Smooth muscle cell (in vitro differentiated cells): ENCODE measurements around the gene C17orf50. TPM values are rescaled to one million over a fixed set of nuclear protein-coding genes. Genes with fewer than 3 reads are reported as not detected.

Source experiments
- DNase-seq: peaks from one replicate; lab custom pipeline; 2025; ENCODE audit not compliant: unreplicated experiment; lab: John Stamatoyannopoulos, UW
- H2AFZ ChIP-seq: fragments of 200-600 bp; sonication (generic); 2 replicates; pipeline ENCODE4 v1.6.0; 2016; ENCODE audit warnings: antibody characterized with exemption, low read depth, mild to moderate bottlenecking
- H3F3A ChIP-seq: fragments of 200-600 bp; sonication (generic); 2 replicates; pipeline ENCODE4 v1.6.0; 2017; ENCODE audit warnings: antibody characterized with exemption, low read depth
- H3K27ac ChIP-seq: fragments of 200-600 bp; sonication (generic); 2 replicates; pipeline ENCODE4 v1.5.1; 2016; ENCODE audit warnings: low read depth, mild to moderate bottlenecking
- H3K27me3 ChIP-seq: fragments of 200-600 bp; sonication (generic); 2 replicates; pipeline ENCODE4 v1.6.1; 2016; ENCODE audit warnings: low read depth, mild to moderate bottlenecking
- H3K36me3 ChIP-seq: fragments of 200-600 bp; sonication (generic); 2 replicates; pipeline ENCODE4 v1.5.1; 2016; ENCODE audit warnings: low read depth
- H3K4me1 ChIP-seq: fragments of 200-600 bp; sonication (generic); 2 replicates; pipeline ENCODE4 v1.5.1; 2016; ENCODE audit warnings: low read depth
- H3K4me2 ChIP-seq: fragments of 200-600 bp; sonication (generic); 2 replicates; pipeline ENCODE4 v1.6.0; 2016; ENCODE audit warnings: mild to moderate bottlenecking
- H3K4me3 ChIP-seq: fragments of 200-600 bp; sonication (generic); 2 replicates; pipeline ENCODE4 v1.5.1; 2016; ENCODE audit warnings: mild to moderate bottlenecking
- H3K79me2 ChIP-seq: fragments of 200-600 bp; sonication (generic); 2 replicates; pipeline ENCODE4 v1.6.0; 2016; ENCODE audit warnings: low read depth, mild to moderate bottlenecking
- H3K9ac ChIP-seq: fragments of 200-600 bp; sonication (generic); 2 replicates; pipeline ENCODE4 v1.6.0; 2016; ENCODE audit warnings: low read depth
- H3K9me3 ChIP-seq: fragments of 200-600 bp; sonication (generic); replicated peaks from 2 replicates; pipeline ENCODE4 v1.5.1; 2016; ENCODE audit warnings: low read depth
- H4K20me1 ChIP-seq: fragments of 200-600 bp; sonication (generic); 2 replicates; pipeline ENCODE4 v1.6.0; 2016; ENCODE audit warnings: low read depth
- CTCF ChIP-seq: fragments of 200-600 bp; sonication (generic); IDR thresholded peaks from 2 replicates; pipeline ENCODE4 v1.5.1; 2017; ENCODE audit warnings: borderline replicate concordance, mild to moderate bottlenecking, antibody characterized with exemption; ENCODE audit not compliant: insufficient read depth, poor library complexity, severe bottlenecking
- WGBS: methylation state at CpG from one replicate; pipeline ENCODE4 v1.1.7; 2016; ENCODE audit warnings: low lambda C conversion rate; 5-methylcytosine and 5-hydroxymethylcytosine counted together
- polyA plus RNA-seq: library from polyadenylated mRNA; unstranded; fragments of >200 nt; fragmentation: Nextera tagmentation; extraction: Ambion mirVana; gene quantifications from 2 replicates; pipeline ENCODE4 v1.2.1, GENCODE V29; 2016
- total RNA-seq: library from RNA; depleted of rRNA; stranded (reverse); fragments of >200 nt; gene quantifications from 2 replicates; pipeline ENCODE4 v1.2.3, GENCODE V29; 2014

Gene C17orf50
- total and polyA plus RNA-seq, 2 experiments from 2014 or later = 0.33 TPM; not detected in 1

GRCh38 chr17:35752471-35752870, 8.2 kb upstream of the C17orf50 start:
- H3K9ac ChIP-seq = no peak overlapping the region
- H3K36me3 ChIP-seq = no peaks in the 10 kb centered on the region
- H3K4me1 ChIP-seq = no peaks in the 10 kb centered on the region
- no peak for DNase-seq
- no peak overlapping the region for H2AFZ ChIP-seq
- H3F3A ChIP-seq = no peaks in the 10 kb centered on the region
- H3K9me3 ChIP-seq = no peaks in the 10 kb centered on the region
- no peak overlapping the region for H3K4me2 ChIP-seq
- peaks cover 16% of the 10 kb centered on the region for H3K27me3 ChIP-seq
- H3K79me2 ChIP-seq = no peaks in the 10 kb centered on the region
- H3K27ac ChIP-seq = no peak overlapping the region
- WGBS = 92% methylated on average over 16 of the region's 16 CpGs
- no peak overlapping the region for H3K4me3 ChIP-seq
- H4K20me1 ChIP-seq = no peaks in the 10 kb centered on the region
- no peak for TF ChIP-seq CTCF

GRCh38 chr17:35752945-35753764, 7.5 kb upstream of the C17orf50 start, which contains the start of gene GAS2L2:
Gene GAS2L2 (minus strand): TSS chr17:35753239. CDS start chr17:35752850, 389 bp downstream.
- H3K4me3 ChIP-seq = no peak within 1 kb of the TSS
- peaks cover 16% of the 10 kb centered on the region for H3K27me3 ChIP-seq
- no peak within 1 kb of the TSS for H3K27ac ChIP-seq
- H3K79me2 ChIP-seq = no peaks in the 10 kb centered on the region
- no peak for DNase-seq
- H4K20me1 ChIP-seq = no peaks in the 10 kb centered on the region
- 75% methylated on average over 9 of the region's 9 CpGs for WGBS
- H3K9ac ChIP-seq = no peak within 1 kb of the TSS
- no peak for TF ChIP-seq CTCF
- no peaks in the 10 kb centered on the region for H3K36me3 ChIP-seq
- H3F3A ChIP-seq = no peaks in the 10 kb centered on the region
- H3K4me2 ChIP-seq = no peak within 1 kb of the TSS
- H2AFZ ChIP-seq = no peak within 1 kb of the TSS
- no peaks in the 10 kb centered on the region for H3K4me1 ChIP-seq
- H3K9me3 ChIP-seq = no peaks in the 10 kb centered on the region

GRCh38 chr17:35757243-35757642, 3.4 kb upstream of the C17orf50 start:
- Histone ChIP-seq H3K36me3 (no peaks in the 10 kb centered on the region), H3K27ac (no peak overlapping the region), H3K4me2 (no peak overlapping the region), H3K4me3 (no peak overlapping the region), H4K20me1 (no peaks in the 10 kb centered on the region), H3K9me3 (no peaks in the 10 kb centered on the region), H2AFZ (no peak overlapping the region), H3K79me2 (no peaks in the 10 kb centered on the region), H3K4me1 (no peaks in the 10 kb centered on the region), H3F3A (no peaks in the 10 kb centered on the region), H3K27me3 (no peaks in the 10 kb centered on the region), H3K9ac (no peak overlapping the region)
- TF ChIP-seq CTCF = no peak
- no peak for DNase-seq

- TF ChIP-seq CTCF = no peak
- H3K79me2 ChIP-seq = no peaks in the 10 kb centered on the region
- no peak overlapping the region for H3K27ac ChIP-seq
- peaks cover 5% of the 10 kb centered on the region for H3K4me1 ChIP-seq
- H3K4me2 ChIP-seq = no peak overlapping the region
- H3F3A ChIP-seq = peaks cover 8% of the 10 kb centered on the region
- WGBS = 88% methylated on average over 5 of the region's 5 CpGs
- H4K20me1 ChIP-seq = no peaks in the 10 kb centered on the region
- H3K9me3 ChIP-seq = no peaks in the 10 kb centered on the region
- H3K4me3 ChIP-seq = no peak overlapping the region
- H3K9ac ChIP-seq = no peak overlapping the region
- no peaks in the 10 kb centered on the region for H3K36me3 ChIP-seq
- no peaks in the 10 kb centered on the region for H3K27me3 ChIP-seq
- H2AFZ ChIP-seq = no peak overlapping the region
- DNase-seq = no peak
Observed at GRCh38 chr17:35761601-35762000, 914 bp downstream of the C17orf50 start.
